Sigmoid colon (tissue), 4 donors: ENCODE results near the gene GPC1.

Experiments used
- EP300 ChIP-seq, 4 donors: sonication (generic); formaldehyde crosslinking; IDR thresholded peaks; one replicate each; pipeline ENCODE4 v1.6.1; 2017; ENCODE audit warnings: antibody characterized with exemption in 4 of 4
- POLR2A ChIP-seq, 2 donors: fragments of 450-650 bp; IDR thresholded peaks; one replicate each; pipeline ENCODE4 v1.6.1; 2016; ENCODE audit warnings: antibody characterized with exemption in 2 of 2, mild to moderate bottlenecking in 2 of 2, moderate library complexity in 2 of 2
- POLR2AphosphoS5 ChIP-seq, 4 donors: sonication (generic); formaldehyde crosslinking; IDR thresholded peaks; one replicate each; pipeline ENCODE4 v1.6.1; 2017; ENCODE audit warnings: antibody characterized with exemption in 4 of 4
- TF ChIP-seq, protein P1 (sequence below), 4 experiments: fragments of 450-650 bp in 3 of 4; fragments of 200-600 bp in 1 of 4; IDR thresholded peaks; one replicate each; pipeline ENCODE4 v1.5.1; 2016 to 2019; ENCODE audit warnings: antibody characterized with exemption in 4 of 4, mild to moderate bottlenecking in 3 of 4, moderate library complexity in 2 of 4

GRCh38 chr2:240390091-240391073, 45.1 kb upstream of the GPC1 start:
- TF ChIP-seq, protein P1, sequence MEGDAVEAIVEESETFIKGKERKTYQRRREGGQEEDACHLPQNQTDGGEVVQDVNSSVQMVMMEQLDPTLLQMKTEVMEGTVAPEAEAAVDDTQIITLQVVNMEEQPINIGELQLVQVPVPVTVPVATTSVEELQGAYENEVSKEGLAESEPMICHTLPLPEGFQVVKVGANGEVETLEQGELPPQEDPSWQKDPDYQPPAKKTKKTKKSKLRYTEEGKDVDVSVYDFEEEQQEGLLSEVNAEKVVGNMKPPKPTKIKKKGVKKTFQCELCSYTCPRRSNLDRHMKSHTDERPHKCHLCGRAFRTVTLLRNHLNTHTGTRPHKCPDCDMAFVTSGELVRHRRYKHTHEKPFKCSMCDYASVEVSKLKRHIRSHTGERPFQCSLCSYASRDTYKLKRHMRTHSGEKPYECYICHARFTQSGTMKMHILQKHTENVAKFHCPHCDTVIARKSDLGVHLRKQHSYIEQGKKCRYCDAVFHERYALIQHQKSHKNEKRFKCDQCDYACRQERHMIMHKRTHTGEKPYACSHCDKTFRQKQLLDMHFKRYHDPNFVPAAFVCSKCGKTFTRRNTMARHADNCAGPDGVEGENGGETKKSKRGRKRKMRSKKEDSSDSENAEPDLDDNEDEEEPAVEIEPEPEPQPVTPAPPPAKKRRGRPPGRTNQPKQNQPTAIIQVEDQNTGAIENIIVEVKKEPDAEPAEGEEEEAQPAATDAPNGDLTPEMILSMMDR (IDR thresholded peaks at IDR 0.05), result no peak
- TF ChIP-seq POLR2AphosphoS5 (IDR thresholded peaks at IDR 0.05), result no peak
- no peak for TF ChIP-seq POLR2A (IDR thresholded peaks at IDR 0.05)
- no peak for TF ChIP-seq EP300 (IDR thresholded peaks at IDR 0.05)
